ENCODE results near the gene ARHGAP1. TPM values are rescaled to one million over a fixed set of nuclear protein-coding genes. Genes with fewer than 3 reads are reported as not detected.
"Not testable (repeated sequence)": the region's sequence is repeated elsewhere in the genome, so short reads cannot be mapped to it uniquely, and the experiment has no call there.

Gene ARHGAP1
- total and polyA plus RNA-seq, 3 experiments from 2014 or later, result 56.8 to 76.1 (median 56.8) TPM

DNA sequence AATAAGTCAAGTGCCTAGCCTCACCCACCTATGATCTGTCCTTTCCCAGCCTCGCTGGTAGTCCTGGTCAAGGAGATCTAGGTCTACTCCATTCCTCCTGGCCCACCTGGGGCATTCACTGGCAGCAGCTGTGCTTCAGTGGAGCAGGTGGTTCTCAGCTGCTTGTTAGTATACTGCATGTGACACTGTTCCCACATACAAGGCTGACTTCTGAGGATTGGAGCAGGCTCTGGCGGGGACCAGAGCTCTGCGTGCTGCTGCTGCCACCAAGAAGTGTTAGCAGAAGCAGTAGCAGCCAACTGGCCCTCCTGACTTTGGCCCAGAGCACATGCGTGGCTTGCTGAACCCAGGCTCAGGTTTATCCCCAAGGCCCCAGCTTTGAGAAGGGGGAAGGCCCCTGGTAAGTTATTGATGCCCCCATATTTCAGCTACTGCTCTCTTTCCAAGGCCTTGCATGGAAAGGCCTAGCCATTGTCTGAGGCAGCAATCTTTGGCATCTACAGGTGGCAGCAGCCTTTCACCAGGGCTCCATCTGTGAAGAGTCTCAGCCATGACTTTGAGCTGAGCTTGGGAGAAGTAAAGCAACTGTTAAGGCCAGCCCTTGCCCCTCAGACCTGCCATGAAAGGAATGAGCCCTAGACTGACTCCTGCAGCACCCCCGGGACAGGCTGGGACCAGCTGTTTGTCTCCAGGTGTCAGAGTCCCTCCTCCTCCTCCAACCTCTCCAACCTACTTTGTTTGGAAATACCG, 26.5 kb downstream of the ARHGAP1 start:
- Histone ChIP-seq H3K9me3 (ENCODE audit: low read length) (no peaks in the 10 kb centered on the region), H3K27ac (ENCODE audit: low read depth, low read length) (no peak overlapping the region), H3K27me3 (ENCODE audit: insufficient read depth, low read length, poor library complexity, severe bottlenecking) (no peaks in the 10 kb centered on the region), H3K4me1 (ENCODE audit: insufficient read depth, low read length) (peaks cover 85% of the 10 kb centered on the region), H3K36me3 (ENCODE audit: insufficient read depth, low read length) (peaks cover 29% of the 10 kb centered on the region), H3K4me3 (ENCODE audit: low read length) (no peak overlapping the region)
- Mint-ChIP-seq H3K36me3 (peaks cover 10 to 68% (median 15%) of the 10 kb centered on the region in 3 donors), H3K27me3 (no peaks in the 10 kb centered on the region), H3K4me1 (peaks cover 62 to 79% (median 68%) of the 10 kb centered on the region in 3 donors), H3K9me3 (no peaks in the 10 kb centered on the region), H3K4me3 (no peak overlapping the region), H3K27ac (peak overlapping the region; percentile 80 to 97 (median 87))
- peak in 1 of 5 donors; percentile 18 for DNase-seq
- CTCF ChIA-PET, result interaction anchor here (2.1 kb wide), 1 partner anchor 9 kb away, joined by 6 read pairs; no protein-coding TSS in a partner anchor
- POLR2A ChIA-PET, result interaction anchor here (0.5 to 2.2 kb wide), 2 partner anchors 27 to 99 kb away, joined by 5 to 8 read pairs; partner anchors contain the start of genes ARHGAP1 and ZNF408

DNA sequence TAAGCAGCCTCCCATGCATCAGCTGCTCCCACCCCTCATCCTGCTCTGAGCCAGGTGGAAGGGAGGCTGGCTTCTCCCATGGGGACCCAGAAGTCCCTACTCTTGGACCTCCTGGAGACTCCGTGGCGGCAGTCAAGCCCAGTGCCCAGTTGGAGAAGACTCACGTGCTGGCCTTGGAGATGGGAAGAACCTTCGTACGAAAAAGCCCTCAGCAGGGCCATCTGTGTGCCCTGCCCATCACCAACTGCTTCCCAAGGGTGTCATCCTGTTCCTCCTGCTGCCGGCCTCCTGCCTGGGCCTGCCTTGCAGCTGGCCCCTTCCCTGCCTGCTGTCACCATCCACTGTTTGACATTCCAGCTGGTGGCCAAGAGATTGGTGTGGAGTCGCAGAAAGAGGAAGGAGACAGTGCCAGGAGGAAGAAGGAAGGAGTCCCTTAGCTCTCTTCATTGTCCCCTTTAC, 28.0 kb downstream of the ARHGAP1 start:
- ChIA-PET POLR2A (no interaction called here), CTCF (interaction anchor here (1.0 to 3.0 kb wide), 5 partner anchors 9 to 56 kb away, joined by 3 to 19 read pairs (median 6); partner anchors contain the start of genes ARHGAP1, ATG13, HARBI1 and ZNF408)
- Mint-ChIP-seq H3K4me1 (peaks cover 59 to 78% (median 71%) of the 10 kb centered on the region in 3 donors), H3K27ac (peak overlapping the region; percentile 50 to 97 (median 90)), H3K36me3 (peaks cover 7 to 69% (median 17%) of the 10 kb centered on the region in 3 donors), H3K4me3 (peak overlapping the region in 5 of 7 donors; percentile 32 to 86 (median 78)), H3K9me3 (no peaks in the 10 kb centered on the region), H3K27me3 (no peaks in the 10 kb centered on the region)
- H3K27ac ChIP-seq (ENCODE audit: low read depth, low read length), result no peak overlapping the region
- H3K36me3 ChIP-seq (ENCODE audit: insufficient read depth, low read length), result peaks cover 32% of the 10 kb centered on the region
- H3K4me3 ChIP-seq (ENCODE audit: low read length), result no peak overlapping the region
- DNase-seq, result peak in 1 of 5 donors; percentile 16
- H3K4me1 ChIP-seq (ENCODE audit: insufficient read depth, low read length), result peaks cover 87% of the 10 kb centered on the region
- H3K9me3 ChIP-seq (ENCODE audit: low read length), result no peaks in the 10 kb centered on the region
- H3K27me3 ChIP-seq (ENCODE audit: insufficient read depth, low read length, poor library complexity, severe bottlenecking), result no peaks in the 10 kb centered on the region

GRCh38 chr11:46671958-46672315, 28.5 kb downstream of the ARHGAP1 start:
- Mint-ChIP-seq H3K4me1 (peaks cover 55 to 73% (median 66%) of the 10 kb centered on the region in 3 donors), H3K36me3 (peaks cover 7 to 69% (median 17%) of the 10 kb centered on the region in 3 donors), H3K27me3 (no peaks in the 10 kb centered on the region), H3K4me3 (peak overlapping the region in 6 of 7 donors; percentile 32 to 86 (median 80)), H3K27ac (peak overlapping the region; percentile 72 to 96 (median 90)), H3K9me3 (no peaks in the 10 kb centered on the region)
- ChIA-PET POLR2A (no interaction called here), CTCF (interaction anchor here (0.6 to 3.0 kb wide), 7 partner anchors 9 to 634 kb away, joined by 3 to 19 read pairs (median 3); partner anchors contain the start of genes ARHGAP1, ATG13, HARBI1 and ZNF408)
- H3K4me3 ChIP-seq (ENCODE audit: low read length), result peak overlapping the region; percentile 30
- peak in 1 of 5 donors; percentile 8 for DNase-seq
- H3K27ac ChIP-seq (ENCODE audit: low read depth, low read length), result no peak overlapping the region
- no peaks in the 10 kb centered on the region for H3K9me3 ChIP-seq (ENCODE audit: low read length)
- H3K27me3 ChIP-seq (ENCODE audit: insufficient read depth, low read length, poor library complexity, severe bottlenecking), result no peaks in the 10 kb centered on the region
- H3K36me3 ChIP-seq (ENCODE audit: insufficient read depth, low read length), result peaks cover 37% of the 10 kb centered on the region
- peaks cover 83% of the 10 kb centered on the region for H3K4me1 ChIP-seq (ENCODE audit: insufficient read depth, low read length)

GRCh38 chr11:46670521-46670920, 29.9 kb downstream of the ARHGAP1 start:
- Mint-ChIP-seq H3K36me3 (peaks cover 7 to 72% (median 23%) of the 10 kb centered on the region in 3 donors), H3K27ac (peak overlapping the region; percentile 7 to 96 (median 84)), H3K4me3 (peak overlapping the region in 5 of 7 donors; percentile 76 to 86 (median 81)), H3K4me1 (peaks cover 46 to 61% (median 57%) of the 10 kb centered on the region in 3 donors)
- H3K4me3 ChIP-seq (ENCODE audit: low read length), result peak overlapping the region; percentile 30
- H3K9me3 Mint-ChIP-seq; H3K27me3 Mint-ChIP-seq; H3K27me3 ChIP-seq (ENCODE audit: insufficient read depth, low read length, poor library complexity, severe bottlenecking); H3K9me3 ChIP-seq (ENCODE audit: low read length); H3K27ac ChIP-seq (ENCODE audit: low read depth, low read length): not testable (repeated sequence)
- ChIA-PET CTCF (interaction anchor here (0.8 to 3.0 kb wide), 12 partner anchors 9 to 482 kb away, joined by 3 to 19 read pairs (median 4); partner anchors contain the start of genes ARHGAP1, ATG13, HARBI1 and ZNF408), POLR2A (interaction anchor here (0.5 to 1.5 kb wide), 2 partner anchors 30 to 42 kb away, joined by 3 to 12 read pairs; partner anchors contain the start of genes ARHGAP1 and ZNF408)
- H3K4me1 ChIP-seq (ENCODE audit: insufficient read depth, low read length), result peaks cover 69% of the 10 kb centered on the region
- DNase-seq, result peak in 2 of 5 donors; percentile 13 to 20
- H3K36me3 ChIP-seq (ENCODE audit: insufficient read depth, low read length), result peaks cover 49% of the 10 kb centered on the region

DNA sequence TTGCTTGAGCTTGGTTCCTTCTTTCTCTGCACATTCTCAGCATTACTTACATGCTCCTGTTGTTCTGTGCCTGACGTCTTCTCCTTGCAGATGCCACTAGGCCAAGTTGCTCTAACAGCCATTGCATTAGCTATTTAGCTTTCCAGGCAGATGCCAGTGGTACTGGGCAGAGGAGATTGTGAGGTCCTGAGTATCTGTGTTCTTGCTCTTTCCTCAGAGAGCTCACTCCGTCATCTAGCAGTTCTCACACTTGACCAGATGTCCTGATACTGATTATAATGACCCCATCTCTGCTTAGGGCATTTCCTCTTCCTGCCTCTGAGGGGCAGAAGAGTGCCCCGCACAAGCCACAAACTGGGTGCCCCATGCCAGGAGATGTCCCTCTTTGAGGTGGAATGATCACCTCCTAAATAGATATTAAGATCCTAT, 30.7 kb downstream of the ARHGAP1 start:
- Mint-ChIP-seq H3K9me3 (no peaks in the 10 kb centered on the region), H3K27me3 (no peaks in the 10 kb centered on the region), H3K27ac (peak overlapping the region; percentile 30 to 96 (median 72)), H3K36me3 (peaks cover 7 to 78% (median 26%) of the 10 kb centered on the region in 3 donors), H3K4me1 (peaks cover 41 to 53% (median 49%) of the 10 kb centered on the region in 3 donors), H3K4me3 (peak overlapping the region in 4 of 7 donors; percentile 18 to 58 (median 44))
- ChIA-PET CTCF (interaction anchor here (1.8 to 3.0 kb wide), 2 partner anchors 13 to 27 kb away, joined by 6 to 19 read pairs; no protein-coding TSS in a partner anchor), POLR2A (no interaction called here)
- Histone ChIP-seq H3K4me3 (ENCODE audit: low read length) (no peak overlapping the region), H3K27ac (ENCODE audit: low read depth, low read length) (no peak overlapping the region), H3K27me3 (ENCODE audit: insufficient read depth, low read length, poor library complexity, severe bottlenecking) (no peaks in the 10 kb centered on the region), H3K36me3 (ENCODE audit: insufficient read depth, low read length) (peaks cover 56% of the 10 kb centered on the region), H3K9me3 (ENCODE audit: low read length) (no peaks in the 10 kb centered on the region), H3K4me1 (ENCODE audit: insufficient read depth, low read length) (peaks cover 61% of the 10 kb centered on the region)
- DNase-seq, result peak in 1 of 5 donors; percentile 36

DNA sequence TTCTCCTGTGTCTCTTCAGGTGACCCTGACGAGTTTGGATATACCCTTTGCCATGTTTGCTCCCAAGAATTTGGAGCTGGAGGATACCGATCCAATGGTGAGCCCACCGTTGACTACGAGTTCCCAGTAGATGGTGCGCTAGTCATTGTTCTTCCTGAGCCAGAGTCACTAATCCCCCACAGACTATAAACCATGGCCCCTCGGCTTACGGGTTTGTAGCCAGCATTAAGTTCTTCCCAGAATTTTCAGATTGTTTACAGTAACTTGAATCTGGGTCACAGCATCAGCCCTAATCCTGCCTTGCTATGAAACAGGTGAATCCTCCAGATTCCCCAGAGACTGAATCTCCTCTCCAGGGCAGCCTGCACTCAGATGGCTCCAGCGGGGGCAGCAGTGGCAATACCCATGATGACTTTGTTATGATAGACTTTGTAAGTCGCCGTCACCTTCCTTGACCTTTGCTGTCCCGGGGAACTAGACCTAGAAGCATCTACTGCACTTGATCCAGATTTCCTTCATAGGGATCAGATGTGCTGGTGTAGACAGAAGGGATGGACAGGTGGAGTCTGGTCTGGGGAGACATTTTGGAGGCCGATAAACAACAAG, 31.8 kb downstream of the ARHGAP1 start:
- Histone ChIP-seq H3K27me3 (ENCODE audit: insufficient read depth, low read length, poor library complexity, severe bottlenecking) (no peaks in the 10 kb centered on the region), H3K9me3 (ENCODE audit: low read length) (no peaks in the 10 kb centered on the region), H3K27ac (ENCODE audit: low read depth, low read length) (no peak overlapping the region), H3K4me3 (ENCODE audit: low read length) (no peak overlapping the region), H3K4me1 (ENCODE audit: insufficient read depth, low read length) (peaks cover 49% of the 10 kb centered on the region), H3K36me3 (ENCODE audit: insufficient read depth, low read length) (peaks cover 61% of the 10 kb centered on the region)
- ChIA-PET POLR2A (no interaction called here), CTCF (no interaction called here)
- Mint-ChIP-seq H3K27ac (peak overlapping the region in 7 of 8 donors; percentile 25 to 78 (median 64)), H3K9me3 (no peaks in the 10 kb centered on the region), H3K4me3 (no peak overlapping the region), H3K27me3 (no peaks in the 10 kb centered on the region), H3K4me1 (peaks cover 36 to 47% (median 43%) of the 10 kb centered on the region in 3 donors), H3K36me3 (peaks cover 10 to 82% (median 28%) of the 10 kb centered on the region in 3 donors)
- no peak for DNase-seq

DNA sequence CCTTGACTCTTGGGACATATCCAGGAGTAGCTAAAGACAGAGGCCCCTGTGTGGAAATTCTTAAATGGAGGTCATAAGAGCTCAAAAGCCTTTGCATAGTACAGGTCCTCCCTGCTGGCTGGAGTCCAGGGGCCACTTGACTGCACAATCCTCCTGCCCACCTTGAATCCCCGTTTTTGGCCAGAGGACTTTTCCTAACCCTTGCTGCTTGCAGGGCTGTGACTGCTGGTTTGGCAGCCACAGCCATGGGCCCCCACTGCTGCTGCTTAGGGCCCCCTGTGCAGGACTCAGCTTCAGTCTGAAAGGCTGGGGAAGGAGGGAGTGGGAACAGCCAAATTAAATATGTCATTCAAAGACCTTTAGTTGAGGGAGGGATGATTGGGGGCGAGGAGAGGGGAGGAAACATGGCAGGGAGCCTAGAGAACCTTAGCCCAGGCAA, 33.4 kb downstream of the ARHGAP1 start:
- Mint-ChIP-seq H3K9me3 (no peaks in the 10 kb centered on the region), H3K4me1 (peaks cover 25 to 32% (median 32%) of the 10 kb centered on the region in 3 donors), H3K4me3 (no peak overlapping the region), H3K27me3 (no peaks in the 10 kb centered on the region), H3K27ac (peak overlapping the region in 4 of 8 donors; percentile 2 to 78 (median 64)), H3K36me3 (peaks cover 15 to 81% (median 31%) of the 10 kb centered on the region in 3 donors)
- Histone ChIP-seq H3K9me3 (ENCODE audit: low read length) (no peaks in the 10 kb centered on the region), H3K27me3 (ENCODE audit: insufficient read depth, low read length, poor library complexity, severe bottlenecking) (no peaks in the 10 kb centered on the region), H3K4me1 (ENCODE audit: insufficient read depth, low read length) (peaks cover 34% of the 10 kb centered on the region), H3K27ac (ENCODE audit: low read depth, low read length) (no peak overlapping the region), H3K36me3 (ENCODE audit: insufficient read depth, low read length) (peaks cover 61% of the 10 kb centered on the region), H3K4me3 (ENCODE audit: low read length) (no peak overlapping the region)
- ChIA-PET CTCF (no interaction called here), POLR2A (no interaction called here)
- DNase-seq, result no peak

Measured in CD8-positive, alpha-beta memory T cell (primary cell).